ENCODE measurements around the gene KRT38.

- TF ChIP-seq POLR2A (IDR thresholded peaks at IDR 0.05): no peak
- TF ChIP-seq CTCF (IDR thresholded peaks at IDR 0.05): no peak
- TF ChIP-seq POLR2AphosphoS5 (IDR thresholded peaks at IDR 0.05): no peak
Observed at GRCh38 chr17:41442739-41443138, 2.0 kb upstream of the KRT38 start.
